GM18526 (cell line): ENCODE data around the gene SPRY1.

Experiments used
- POLR2A ChIP-seq: IDR thresholded peaks from 3 replicates; pipeline ENCODE4 v1.6.1; 2011; ENCODE audit not compliant: insufficient read length; ENCODE audit errors: extremely low read depth

Gene SPRY1, protein sequence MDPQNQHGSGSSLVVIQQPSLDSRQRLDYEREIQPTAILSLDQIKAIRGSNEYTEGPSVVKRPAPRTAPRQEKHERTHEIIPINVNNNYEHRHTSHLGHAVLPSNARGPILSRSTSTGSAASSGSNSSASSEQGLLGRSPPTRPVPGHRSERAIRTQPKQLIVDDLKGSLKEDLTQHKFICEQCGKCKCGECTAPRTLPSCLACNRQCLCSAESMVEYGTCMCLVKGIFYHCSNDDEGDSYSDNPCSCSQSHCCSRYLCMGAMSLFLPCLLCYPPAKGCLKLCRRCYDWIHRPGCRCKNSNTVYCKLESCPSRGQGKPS

DNA sequence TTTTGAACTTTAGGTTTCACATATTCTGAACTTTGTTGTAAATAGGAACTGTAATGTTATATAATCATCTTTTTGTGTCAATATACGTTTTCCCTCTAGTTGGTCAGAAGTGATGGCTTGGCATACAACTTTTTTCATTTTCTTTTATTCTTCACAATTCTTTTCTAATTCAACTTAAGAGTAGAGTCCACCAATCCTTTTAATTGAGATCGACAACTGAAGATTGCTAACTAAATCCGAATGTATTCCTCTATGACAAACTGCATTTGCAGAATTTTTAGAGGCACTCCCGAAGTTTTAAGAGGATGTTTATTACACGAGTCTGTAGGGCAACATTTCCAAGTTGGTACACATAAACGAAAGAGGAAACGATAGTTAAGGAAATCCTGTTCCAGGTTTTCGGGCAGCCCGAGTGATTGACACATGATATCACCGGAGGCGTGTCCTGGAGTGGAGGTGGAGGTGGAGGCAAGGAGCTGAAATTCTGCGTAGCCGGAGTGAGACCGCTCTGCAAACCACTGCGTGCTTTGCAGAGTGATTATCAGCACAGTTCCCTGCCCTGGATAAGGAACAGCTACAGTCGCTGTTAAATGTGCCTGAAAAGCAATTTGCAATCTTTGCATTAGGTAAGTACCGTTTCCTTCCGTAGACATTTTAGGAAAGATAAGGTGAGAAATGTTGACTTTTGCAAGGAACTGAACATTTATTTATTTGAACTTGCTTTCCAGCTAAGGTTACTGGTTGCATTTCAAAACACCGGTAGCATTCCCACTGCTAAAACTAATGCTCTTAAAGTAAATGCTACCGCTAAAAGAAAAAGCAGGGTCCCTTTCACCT is at the start of gene SPRY1:
Gene SPRY1 (plus strand): TSS at position 489 of the 837 bp plus-strand sequence. CDS start 4,797 bp downstream, outside the sequence.
- TF ChIP-seq POLR2A: no peak

DNA sequence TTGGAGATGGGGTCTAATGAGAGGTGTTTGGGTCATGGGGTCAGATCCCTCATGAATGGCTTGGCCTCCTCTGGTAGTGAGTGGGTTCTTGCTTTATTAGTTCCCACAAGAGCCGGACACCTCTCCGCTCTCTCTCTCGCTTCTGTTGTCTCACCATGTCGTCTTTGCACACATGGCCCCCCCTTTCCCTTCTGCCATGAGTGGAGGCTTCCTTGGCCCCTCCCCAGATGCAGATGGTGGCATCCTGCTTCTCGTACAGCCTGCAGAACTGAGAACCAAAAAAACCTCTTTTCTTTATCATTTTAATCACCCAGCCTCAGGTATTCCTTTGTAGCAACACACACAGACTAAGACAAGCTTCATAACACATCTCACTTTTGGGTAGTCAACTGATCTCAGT is 49.6 kb upstream of the SPRY1 start:
- TF ChIP-seq POLR2A: no peak

DNA sequence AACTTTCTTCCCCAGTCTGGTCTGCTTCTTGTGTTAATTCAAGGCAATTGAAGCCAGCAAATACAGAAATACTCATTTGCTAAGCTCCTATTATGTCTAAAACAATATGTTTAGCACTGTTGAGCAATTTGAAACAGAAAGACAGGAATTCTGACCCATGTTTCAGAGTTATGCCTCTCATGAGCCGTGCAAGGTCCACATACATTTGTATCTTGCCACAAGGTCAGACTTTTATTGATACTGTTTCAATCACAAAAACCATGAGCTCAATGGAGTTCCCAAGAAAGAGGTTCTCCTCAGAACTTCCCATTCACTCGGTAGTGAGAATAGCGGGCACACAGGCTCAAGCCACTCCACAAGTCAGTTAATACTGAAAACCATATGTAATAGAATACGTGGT is 47.6 kb upstream of the SPRY1 start:
- no peak for TF ChIP-seq POLR2A

DNA sequence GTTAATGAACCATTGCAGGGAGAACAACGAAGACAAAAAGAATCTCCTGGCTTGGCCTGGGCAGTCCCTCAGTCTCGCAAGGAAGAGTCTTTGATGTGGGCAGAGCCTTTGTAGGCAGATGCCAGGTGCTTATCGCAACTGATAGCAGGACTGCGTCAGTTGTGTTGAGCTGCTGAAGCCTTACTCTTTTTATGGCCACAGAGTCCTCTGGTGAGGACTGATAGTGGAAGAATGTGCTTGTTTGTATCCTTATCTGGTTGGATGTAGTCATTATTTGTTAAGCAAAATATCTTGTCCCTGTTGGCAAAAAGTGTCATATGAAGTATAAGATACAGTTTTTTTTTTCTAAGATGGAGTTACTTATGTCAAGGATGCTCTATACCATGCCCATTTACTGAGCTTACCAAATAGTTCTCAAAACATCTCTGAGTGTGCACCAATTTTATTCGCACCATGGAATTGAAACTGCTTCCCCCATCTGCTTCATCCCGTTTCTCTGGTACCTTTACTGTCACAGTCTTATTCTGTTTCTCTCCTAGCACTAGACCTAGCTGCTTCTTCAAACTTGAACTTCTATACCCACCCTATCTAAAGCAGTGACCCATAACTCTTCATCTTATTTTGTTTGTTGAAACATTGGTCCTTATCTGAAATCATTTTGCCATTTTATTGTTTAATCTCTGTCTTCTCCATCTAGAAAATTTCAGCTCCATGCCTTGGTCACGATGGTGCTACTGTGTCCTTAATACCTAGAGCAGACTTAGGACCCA is 47.0 kb upstream of the SPRY1 start:
- TF ChIP-seq POLR2A: no peak

DNA sequence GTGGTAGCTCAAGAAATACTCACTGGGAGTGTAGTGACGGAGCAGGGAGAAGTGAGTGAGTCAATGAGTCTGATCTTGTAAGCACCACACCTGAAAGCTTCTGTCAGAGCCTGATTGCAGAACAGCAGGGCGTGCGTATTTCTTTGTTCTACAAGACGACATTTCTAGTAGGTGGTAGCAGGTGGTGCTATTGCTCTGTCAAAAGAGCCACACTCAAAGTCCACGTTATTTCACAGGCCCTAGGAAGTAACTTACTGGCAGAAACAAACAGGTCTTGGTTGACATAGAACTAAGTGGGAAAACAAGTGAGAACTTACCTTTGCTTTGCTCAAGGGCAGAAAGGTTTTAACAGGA is 46.4 kb upstream of the SPRY1 start:
- no peak for TF ChIP-seq POLR2A

DNA sequence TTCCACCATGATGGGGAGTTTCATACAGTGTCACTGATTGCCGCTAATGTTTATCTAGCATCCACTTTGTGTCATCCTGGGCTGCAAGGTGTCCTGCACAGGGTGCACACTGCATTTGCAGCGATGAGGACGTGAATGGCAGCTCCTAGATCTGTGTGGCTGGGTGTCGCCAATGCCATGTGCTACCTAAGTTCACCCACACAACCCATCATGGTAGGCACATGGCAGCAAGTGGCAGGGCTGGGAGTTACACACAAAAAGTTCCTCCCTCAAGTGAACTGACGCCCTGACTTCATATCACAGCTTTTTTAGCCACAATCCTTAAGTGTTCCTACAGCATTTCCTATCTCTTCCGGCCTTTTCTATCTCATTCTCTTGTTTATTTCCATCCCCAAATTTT is 45.9 kb upstream of the SPRY1 start:
- TF ChIP-seq POLR2A: no peak

DNA sequence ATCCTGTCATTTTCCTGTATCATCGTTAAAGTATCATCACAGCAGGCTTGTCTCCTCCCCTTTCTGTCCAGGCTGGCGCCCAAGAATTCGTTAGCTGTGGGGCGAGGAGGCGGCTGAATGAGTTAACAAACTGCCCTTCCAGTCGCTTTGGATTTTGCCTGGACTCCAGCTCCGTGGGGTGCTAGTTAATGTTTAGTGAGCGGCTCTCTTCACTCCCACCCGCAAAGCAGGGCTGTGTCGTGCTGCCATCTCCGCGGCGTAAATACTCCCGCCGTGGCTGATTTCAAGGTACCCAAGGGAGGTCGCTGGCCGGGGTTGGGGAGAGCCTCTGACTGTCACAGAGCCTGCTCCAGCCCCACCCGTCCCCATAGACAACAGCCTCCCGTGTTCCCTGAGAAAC is 44.9 kb upstream of the SPRY1 start:
- no peak for TF ChIP-seq POLR2A

DNA sequence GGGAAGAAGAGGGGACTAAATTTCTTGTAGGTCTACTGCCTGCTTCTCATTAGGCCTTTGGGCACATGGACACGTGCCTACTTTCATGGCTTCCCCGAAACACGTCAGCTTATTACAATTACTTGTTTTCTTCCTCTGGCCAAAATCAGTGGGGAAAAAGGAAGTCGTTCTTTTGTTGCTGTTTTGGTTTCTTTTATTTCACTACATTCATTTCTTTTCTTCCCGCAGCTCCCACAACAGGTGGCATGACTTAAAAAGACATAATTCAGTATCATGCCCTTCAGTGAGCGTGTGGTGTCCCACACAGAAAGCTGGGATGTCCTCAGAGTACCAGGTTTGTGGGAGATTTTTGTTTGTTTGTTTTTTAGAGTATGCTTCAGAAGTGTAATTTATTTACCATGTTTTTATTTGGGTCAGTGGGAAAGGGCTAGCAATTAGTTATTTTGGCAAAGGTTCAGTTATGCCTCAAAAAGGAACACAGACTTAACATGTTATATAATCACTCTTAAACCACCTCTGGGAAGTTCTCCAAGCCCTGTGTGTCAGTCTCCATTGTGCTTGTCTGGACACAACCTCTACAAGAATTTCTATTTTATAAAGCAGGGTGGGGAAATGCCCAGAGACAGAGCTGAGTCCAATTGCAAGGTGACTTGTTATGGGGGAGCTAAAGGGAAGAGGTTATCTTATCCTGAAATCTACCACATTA is 44.2 kb upstream of the SPRY1 start:
- TF ChIP-seq POLR2A: no peak

DNA sequence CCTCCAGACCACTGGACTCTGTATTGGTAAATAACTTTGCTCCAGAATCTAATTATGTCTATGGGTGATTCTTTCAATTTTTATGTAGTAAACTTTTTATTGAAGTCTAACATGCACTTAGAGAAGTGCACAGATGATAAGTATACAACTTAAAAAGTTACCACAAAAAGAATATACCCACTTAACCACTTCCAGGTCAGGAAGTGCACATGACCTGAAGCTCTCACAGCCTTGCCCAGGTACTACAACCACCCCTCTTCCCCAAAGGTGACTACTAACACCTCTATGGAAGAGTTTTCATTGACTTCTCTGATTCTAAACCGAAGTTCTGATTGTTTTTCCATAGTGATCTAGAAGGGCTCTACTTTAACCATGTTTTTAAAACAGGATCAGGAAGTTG is 43.6 kb upstream of the SPRY1 start:
- TF ChIP-seq POLR2A: no peak

DNA sequence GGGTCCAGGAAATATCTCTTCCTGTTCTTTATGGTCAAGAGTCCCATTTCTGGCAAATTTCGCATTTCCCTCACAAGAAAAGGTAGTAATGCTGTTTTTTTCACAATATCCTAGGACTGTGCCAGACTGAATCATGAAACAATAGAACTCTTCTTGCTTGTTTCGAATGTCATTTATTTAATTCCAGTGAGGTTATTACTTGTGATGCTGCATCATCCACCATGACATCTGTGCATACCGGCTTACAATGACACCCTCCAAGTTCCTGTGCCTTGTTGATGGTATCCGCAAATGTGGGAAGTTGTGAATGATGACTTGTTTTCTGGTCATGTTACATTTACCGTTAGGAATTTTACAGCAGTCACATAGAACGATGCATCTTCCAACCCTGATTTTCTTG is 42.9 kb upstream of the SPRY1 start:
- no peak for TF ChIP-seq POLR2A

DNA sequence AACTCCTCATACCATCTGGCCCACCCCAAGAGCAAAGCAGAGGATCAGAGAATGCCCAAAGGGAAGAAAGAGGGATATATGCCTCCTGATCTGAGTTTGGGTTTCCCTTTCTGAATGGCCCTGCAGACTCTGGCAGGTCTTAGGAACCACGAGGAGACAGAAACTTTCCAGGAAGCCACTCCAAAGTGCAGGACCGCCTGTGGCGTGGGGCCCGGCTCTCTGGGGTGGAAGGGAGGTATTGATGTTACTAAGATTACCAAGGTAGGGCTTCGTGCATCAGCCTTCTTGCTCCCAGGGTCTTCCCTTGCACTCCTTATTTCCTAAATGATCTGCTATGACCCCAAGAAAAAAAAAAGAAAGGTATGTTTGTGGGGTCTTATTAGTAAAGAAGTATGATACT is 41.9 kb upstream of the SPRY1 start:
- no peak for TF ChIP-seq POLR2A

DNA sequence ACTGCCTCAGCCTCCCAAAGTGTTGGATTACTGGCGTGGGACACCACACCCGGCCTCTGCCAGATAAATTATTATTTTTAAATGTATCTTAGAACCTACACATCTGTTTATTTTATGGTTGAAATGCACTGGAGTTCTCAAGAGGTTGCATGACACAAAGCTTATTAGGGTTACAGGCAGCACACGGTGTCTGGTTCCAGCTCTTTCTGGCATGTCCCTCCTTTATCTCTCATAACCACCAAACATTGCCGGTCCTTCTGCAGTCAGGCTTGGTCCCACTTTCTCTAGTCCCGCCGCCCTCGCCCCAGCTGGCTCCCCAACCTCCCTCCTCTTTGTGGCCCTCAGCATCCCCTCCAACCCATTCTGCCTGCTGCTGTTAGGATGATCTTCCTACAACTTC is 39.7 kb upstream of the SPRY1 start:
- no peak for TF ChIP-seq POLR2A

DNA sequence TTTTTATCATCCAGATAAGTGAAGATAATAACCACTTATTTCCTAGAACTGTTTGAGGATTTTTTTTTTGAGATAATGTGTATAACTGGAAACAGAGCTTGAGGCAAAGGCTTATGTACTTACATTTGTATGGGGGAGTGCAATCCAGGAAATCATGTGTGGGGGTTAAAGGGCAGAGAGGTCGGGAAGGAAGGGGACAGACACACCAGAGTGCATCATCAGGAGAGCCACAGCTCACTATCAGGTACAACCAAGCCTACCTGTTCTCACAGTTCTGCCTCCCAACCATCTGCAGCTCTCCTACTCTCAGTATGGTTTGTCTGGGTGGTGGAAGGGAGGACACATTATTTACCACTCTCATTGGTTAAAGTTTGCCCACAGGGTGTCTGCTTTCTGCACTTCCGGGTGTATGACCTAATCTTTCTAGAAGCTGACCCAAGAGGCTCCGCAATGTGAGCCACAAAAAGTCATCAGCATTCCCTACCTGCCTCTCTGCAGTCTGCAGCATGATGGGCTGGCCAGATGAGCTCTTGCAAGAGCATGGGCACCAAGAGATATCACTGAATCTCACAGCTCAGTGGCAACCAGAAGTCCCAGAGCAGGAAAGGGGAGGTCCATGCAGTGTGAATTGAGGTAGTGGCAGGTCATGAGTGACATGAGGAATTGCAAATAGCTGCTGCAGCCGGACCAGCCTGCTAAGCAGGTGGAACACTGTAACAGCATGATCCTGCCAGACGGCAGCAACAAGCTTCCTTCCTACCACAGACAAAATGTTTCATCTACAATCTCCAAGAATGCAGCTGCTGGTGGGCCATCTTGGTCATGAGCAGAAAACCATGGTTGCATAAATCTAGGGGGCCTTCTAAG is 36.9 kb upstream of the SPRY1 start:
- no peak for TF ChIP-seq POLR2A

DNA sequence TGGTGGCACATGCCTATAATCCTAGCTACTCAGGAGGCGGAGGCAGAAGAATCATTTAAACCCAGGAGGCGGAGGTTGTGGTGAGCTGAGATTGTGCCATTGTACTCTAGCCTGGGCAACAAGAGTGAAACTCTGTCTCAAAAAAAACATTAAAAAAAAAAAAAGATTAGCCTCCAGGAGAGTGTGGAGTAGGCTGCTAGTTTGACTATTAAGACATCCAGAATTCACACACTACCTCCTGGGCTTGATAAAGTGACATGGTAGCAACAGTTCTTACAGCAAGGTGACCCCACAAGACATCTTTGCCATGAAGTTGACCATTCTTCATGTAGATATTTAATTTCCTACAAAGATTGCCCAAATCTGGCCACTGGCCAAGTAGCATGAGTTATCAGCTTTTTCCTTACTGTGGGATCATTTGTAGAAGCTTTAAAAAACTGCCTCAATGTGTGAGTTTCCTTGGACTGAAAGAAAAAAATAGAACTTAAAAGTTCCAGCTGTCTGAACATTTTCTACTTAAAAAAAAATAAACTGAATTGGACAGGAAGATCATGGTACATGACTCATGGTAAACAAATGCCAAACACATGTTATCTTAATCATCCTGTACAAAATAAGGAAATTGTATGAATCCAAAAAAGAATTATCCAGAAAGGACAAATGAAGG is 35.3 kb upstream of the SPRY1 start:
- no peak for TF ChIP-seq POLR2A
